ENCODE data around the gene GBA2.

GRCh38 chr9:35698231-35698630 is 50.8 kb downstream of the GBA2 start:
- TF ChIP-seq CTCF (IDR thresholded peaks at IDR 0.05; ENCODE audit: low read depth, low read length) (no peak), POLR2A (IDR thresholded peaks at IDR 0.05; ENCODE audit: extremely low read depth, insufficient read length) (no peak)

Data from NB4 (cell line).